ENCODE measurements around the gene NCK2. TPM values are rescaled to one million over a fixed set of nuclear protein-coding genes. Genes with fewer than 3 reads are reported as not detected.

The NCK2 gene
- total and polyA plus RNA-seq, 7 donors, result 26.5 to 111 (median 40.1) TPM

- H3K27ac ChIP-seq, result no peak overlapping the region
- no peaks in the 10 kb centered on the region for H3K9me3 ChIP-seq
- 47 to 74% (median 48%) methylated on average over 7 of the region's 7 CpGs for WGBS, 3 donors
- no peaks in the 10 kb centered on the region for H3K36me3 ChIP-seq (ENCODE audit: insufficient read depth in 1 of 2, low read depth in 1 of 2)
- H3K27me3 ChIP-seq (ENCODE audit: insufficient read depth in 3 of 3, low read length in 2 of 3), result no peaks in the 10 kb centered on the region
- DNase-seq, result no peak
- H3K4me1 ChIP-seq, result peaks cover 59% of the 10 kb centered on the region
- peak; percentile 53 to 65 (median 60) for ATAC-seq
- no peak for TF ChIP-seq CTCF (IDR thresholded peaks at IDR 0.05)
- intact Hi-C loops (cut with DNase I), result no loop called here
- H3K4me3 ChIP-seq, result no peak overlapping the region
These were observed 52.6 kb downstream of the NCK2 start for GRCh38 chr2:105797298-105797819.

GRCh38 chr2:105798595-105798994, 53.9 kb downstream of the NCK2 start:
- no peak for TF ChIP-seq CTCF (IDR thresholded peaks at IDR 0.05)
- Histone ChIP-seq H3K4me1 (peaks cover 71% of the 10 kb centered on the region), H3K27me3 (ENCODE audit: insufficient read depth in 3 of 3, low read length in 2 of 3) (no peaks in the 10 kb centered on the region), H3K9me3 (no peaks in the 10 kb centered on the region), H3K4me3 (no peak overlapping the region), H3K36me3 (ENCODE audit: insufficient read depth in 1 of 2, low read depth in 1 of 2) (no peaks in the 10 kb centered on the region), H3K27ac (no peak overlapping the region)
- no peak for ATAC-seq
- 73 to 81% (median 80%) methylated on average over 2 of the region's 2 CpGs for WGBS, 3 donors
- intact Hi-C loops (cut with DNase I), result no loop called here
- DNase-seq, result no peak

- TF ChIP-seq CTCF (IDR thresholded peaks at IDR 0.05), result no peak
- Histone ChIP-seq H3K27me3 (ENCODE audit: insufficient read depth in 3 of 3, low read length in 2 of 3) (no peaks in the 10 kb centered on the region), H3K9me3 (no peaks in the 10 kb centered on the region), H3K4me3 (no peak overlapping the region), H3K36me3 (ENCODE audit: insufficient read depth in 1 of 2, low read depth in 1 of 2) (no peaks in the 10 kb centered on the region), H3K4me1 (peaks cover 72% of the 10 kb centered on the region), H3K27ac (no peak overlapping the region)
- ATAC-seq (no peak), DNase-seq (no peak)
- 91 to 95% (median 92%) methylated on average over 9 of the region's 9 CpGs for WGBS, 3 donors
- intact Hi-C loops (cut with DNase I), result no loop called here
These were observed 55.5 kb downstream of the NCK2 start for GRCh38 chr2:105800036-105800713.

- DNase-seq (no peak), ATAC-seq (no peak)
- Histone ChIP-seq H3K9me3 (no peaks in the 10 kb centered on the region), H3K27ac (no peak overlapping the region), H3K27me3 (ENCODE audit: insufficient read depth in 3 of 3, low read length in 2 of 3) (no peaks in the 10 kb centered on the region), H3K4me3 (no peak overlapping the region), H3K4me1 (peaks cover 63% of the 10 kb centered on the region), H3K36me3 (ENCODE audit: insufficient read depth in 1 of 2, low read depth in 1 of 2) (no peaks in the 10 kb centered on the region)
- no peak for TF ChIP-seq CTCF (IDR thresholded peaks at IDR 0.05)
- 75 to 84% (median 84%) methylated on average over 13 of the region's 13 CpGs for WGBS, 3 donors
- intact Hi-C loops (cut with DNase I), result no loop called here
These were observed 56.4 kb downstream of the NCK2 start for GRCh38 chr2:105800953-105801635.

Data from psoas muscle (tissue), 8 donors.